DOHH2 (cell line): ENCODE measurements around the gene KPNA1.

Experiments used
- H3F3A ChIP-seq: fragments of 200-600 bp; sonication (generic), shearing (Covaris generic); 2 replicates; pipeline ENCODE4 v1.6.0; 2016; ENCODE audit warnings: antibody characterized with exemption, mild to moderate bottlenecking; ENCODE audit not compliant: control insufficient read depth, insufficient read depth
- H3K27ac ChIP-seq: fragments of 200-600 bp; sonication (generic); 2 replicates; pipeline ENCODE4 v1.5.1; 2014; ENCODE audit warnings: low read depth, mild to moderate bottlenecking, low read length, moderate library complexity
- H3K27me3 ChIP-seq: fragments of 200-600 bp; sonication (generic); 2 replicates; pipeline ENCODE4 v1.6.1; 2014; ENCODE audit warnings: mild to moderate bottlenecking, low read length, mixed read lengths; ENCODE audit not compliant: control insufficient read depth
- H3K36me3 ChIP-seq: fragments of 200-600 bp; sonication (generic); 2 replicates; pipeline ENCODE4 v1.6.1; 2014; ENCODE audit warnings: mild to moderate bottlenecking, low read length, moderate library complexity, mixed read lengths; ENCODE audit not compliant: control insufficient read depth
- H3K4me1 ChIP-seq: fragments of 200-600 bp; sonication (generic); 2 replicates; pipeline ENCODE4 v1.6.1; 2014; ENCODE audit warnings: mild to moderate bottlenecking, low read length, mixed read lengths; ENCODE audit not compliant: control insufficient read depth
- H3K4me2 ChIP-seq: fragments of 200-600 bp; sonication (generic); 2 replicates; pipeline ENCODE4 v1.6.0; 2014; ENCODE audit warnings: mild to moderate bottlenecking, low read length, moderate library complexity
- H3K4me3 ChIP-seq: fragments of 200-600 bp; sonication (generic); 2 replicates; pipeline ENCODE4 v1.5.1; 2014; ENCODE audit warnings: mild to moderate bottlenecking, low read length, mixed read lengths
- H3K79me2 ChIP-seq: fragments of 200-600 bp; sonication (generic); 2 replicates; pipeline ENCODE4 v1.6.1; 2014; ENCODE audit warnings: mild to moderate bottlenecking, low read length, mixed read lengths; ENCODE audit not compliant: control insufficient read depth
- H3K9me2 ChIP-seq: fragments of 200-600 bp; sonication (generic); replicated peaks from 2 replicates; pipeline ENCODE4 v1.6.1; 2014; ENCODE audit warnings: mild to moderate bottlenecking, low read length, mixed read lengths; ENCODE audit not compliant: control insufficient read depth
- H3K9me3 ChIP-seq: fragments of 200-600 bp; sonication (generic); 2 replicates; pipeline ENCODE4 v1.6.1; 2014; ENCODE audit warnings: antibody characterized with exemption, low read length, mixed read lengths; ENCODE audit not compliant: control insufficient read depth, insufficient read depth
- H4K20me1 ChIP-seq: fragments of 200-600 bp; sonication (generic); 2 replicates; pipeline ENCODE4 v1.6.0; 2014; ENCODE audit warnings: low read depth, mild to moderate bottlenecking, antibody characterized with exemption, low read length, moderate library complexity; ENCODE audit not compliant: control insufficient read depth, insufficient read depth
- EZH2phosphoT487 ChIP-seq: fragments of 200-600 bp; sonication (generic); IDR thresholded peaks from 2 replicates; pipeline ENCODE4 v1.6.1; 2017; ENCODE audit warnings: borderline replicate concordance, mild to moderate bottlenecking, antibody characterized with exemption, low read length, moderate library complexity, mixed read lengths
- TF ChIP-seq, protein P1 (sequence below): fragments of 200-600 bp; sonication (generic); IDR thresholded peaks from one replicate; pipeline ENCODE4 v1.5.1; 2014; ENCODE audit warnings: antibody characterized with exemption, mild to moderate bottlenecking, low read depth, low read length; ENCODE audit not compliant: poor library complexity, severe bottlenecking

The KPNA1 gene

GRCh38 chr3:122523317-122523716 is 8.6 kb upstream of the KPNA1 start:
- no peaks in the 10 kb centered on the region for H3K9me2 ChIP-seq
- TF ChIP-seq, protein P1, sequence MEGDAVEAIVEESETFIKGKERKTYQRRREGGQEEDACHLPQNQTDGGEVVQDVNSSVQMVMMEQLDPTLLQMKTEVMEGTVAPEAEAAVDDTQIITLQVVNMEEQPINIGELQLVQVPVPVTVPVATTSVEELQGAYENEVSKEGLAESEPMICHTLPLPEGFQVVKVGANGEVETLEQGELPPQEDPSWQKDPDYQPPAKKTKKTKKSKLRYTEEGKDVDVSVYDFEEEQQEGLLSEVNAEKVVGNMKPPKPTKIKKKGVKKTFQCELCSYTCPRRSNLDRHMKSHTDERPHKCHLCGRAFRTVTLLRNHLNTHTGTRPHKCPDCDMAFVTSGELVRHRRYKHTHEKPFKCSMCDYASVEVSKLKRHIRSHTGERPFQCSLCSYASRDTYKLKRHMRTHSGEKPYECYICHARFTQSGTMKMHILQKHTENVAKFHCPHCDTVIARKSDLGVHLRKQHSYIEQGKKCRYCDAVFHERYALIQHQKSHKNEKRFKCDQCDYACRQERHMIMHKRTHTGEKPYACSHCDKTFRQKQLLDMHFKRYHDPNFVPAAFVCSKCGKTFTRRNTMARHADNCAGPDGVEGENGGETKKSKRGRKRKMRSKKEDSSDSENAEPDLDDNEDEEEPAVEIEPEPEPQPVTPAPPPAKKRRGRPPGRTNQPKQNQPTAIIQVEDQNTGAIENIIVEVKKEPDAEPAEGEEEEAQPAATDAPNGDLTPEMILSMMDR = no peak
- TF ChIP-seq EZH2phosphoT487 = no peak
- H3K9me3 ChIP-seq = no peaks in the 10 kb centered on the region
- no peaks in the 10 kb centered on the region for H3K4me1 ChIP-seq
- H3K27ac ChIP-seq = no peak overlapping the region
- H3K27me3 ChIP-seq = 0 out of 2 replicates have a peak, but pooled peaks cover 3% of the 10 kb centered on the region
- no peak overlapping the region for H3K4me2 ChIP-seq
- H3K4me3 ChIP-seq = no peak overlapping the region
- no peaks in the 10 kb centered on the region for H3K36me3 ChIP-seq
- H3F3A ChIP-seq = no peaks in the 10 kb centered on the region
- H3K79me2 ChIP-seq = no peaks in the 10 kb centered on the region
- no peaks in the 10 kb centered on the region for H4K20me1 ChIP-seq

- H3K4me1 ChIP-seq = no peaks in the 10 kb centered on the region
- TF ChIP-seq, protein P1 = no peak
- TF ChIP-seq EZH2phosphoT487 = no peak
- no peaks in the 10 kb centered on the region for H3K9me3 ChIP-seq
- no peaks in the 10 kb centered on the region for H3K9me2 ChIP-seq
- no peak overlapping the region for H3K4me3 ChIP-seq
- H3K27me3 ChIP-seq = no peaks in the 10 kb centered on the region
- no peak overlapping the region for H3K4me2 ChIP-seq
- H4K20me1 ChIP-seq = no peaks in the 10 kb centered on the region
- no peaks in the 10 kb centered on the region for H3F3A ChIP-seq
- H3K27ac ChIP-seq = no peak overlapping the region
- H3K36me3 ChIP-seq = no peaks in the 10 kb centered on the region
- H3K79me2 ChIP-seq = no peaks in the 10 kb centered on the region
These were observed 6.1 kb upstream of the KPNA1 start for GRCh38 chr3:122520861-122521260.

DNA sequence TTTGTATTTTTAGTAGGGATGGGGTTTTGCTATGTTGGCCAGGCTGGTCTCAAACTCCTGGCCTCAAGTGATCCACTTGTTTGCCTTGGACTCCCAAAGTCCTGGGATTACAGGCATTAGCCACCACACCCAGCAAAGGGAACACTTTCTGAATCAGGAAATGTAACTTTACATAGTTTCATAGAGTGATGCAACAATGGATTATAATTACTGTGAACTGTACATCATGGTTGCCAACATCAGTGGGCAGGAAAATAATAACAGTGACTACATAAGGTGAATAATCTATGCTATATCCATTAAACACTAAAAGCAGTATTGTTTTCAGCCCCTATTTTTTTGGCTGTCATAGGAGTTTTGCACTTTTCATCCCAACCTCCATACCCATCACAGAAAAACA is 5.0 kb upstream of the KPNA1 start:
- Histone ChIP-seq H3K27ac (no peak overlapping the region), H3K4me3 (no peak overlapping the region), H3K27me3 (no peaks in the 10 kb centered on the region), H3K36me3 (no peaks in the 10 kb centered on the region), H3K9me2 (no peaks in the 10 kb centered on the region), H3K4me1 (peaks cover 5% of the 10 kb centered on the region), H3K79me2 (peaks cover under 1% of the 10 kb centered on the region; the same call in 1 of the 2 replicates), H3F3A (no peaks in the 10 kb centered on the region), H3K4me2 (no peak overlapping the region), H4K20me1 (no peaks in the 10 kb centered on the region), H3K9me3 (no peaks in the 10 kb centered on the region)
- TF ChIP-seq, protein P1 = no peak
- no peak for TF ChIP-seq EZH2phosphoT487
